Ishikawa (cell line): Measurements from ENCODE around the gene TXN.

Source experiments
- CEBPB ChIP-seq: IDR thresholded peaks from 2 replicates; pipeline ENCODE4 v1.6.1; 2012
- CREB1 ChIP-seq: IDR thresholded peaks from 2 replicates; pipeline ENCODE4 v1.6.1; 2012; ENCODE audit warnings: low read depth
- EGR1 ChIP-seq: IDR thresholded peaks from 2 replicates; pipeline ENCODE4 v1.6.1; 2012
- EP300 ChIP-seq: IDR thresholded peaks from 2 replicates; pipeline ENCODE4 v1.6.1; 2012; ENCODE audit warnings: borderline replicate concordance
- FOXM1 ChIP-seq: IDR thresholded peaks from 2 replicates; pipeline ENCODE4 v1.6.1; 2012; ENCODE audit warnings: low read depth, borderline replicate concordance
- NFIC ChIP-seq: IDR thresholded peaks from 2 replicates; pipeline ENCODE4 v1.6.1; 2012
- RAD21 ChIP-seq: IDR thresholded peaks from 2 replicates; pipeline ENCODE4 v1.6.1; 2012; ENCODE audit warnings: low read depth
- TAF1 ChIP-seq: IDR thresholded peaks from 2 replicates; pipeline ENCODE4 v1.6.1; 2012; ENCODE audit warnings: low read depth, mild to moderate bottlenecking
- TCF12 ChIP-seq: IDR thresholded peaks from 2 replicates; pipeline ENCODE4 v1.6.1; 2012; ENCODE audit warnings: low read depth
- TEAD4 ChIP-seq: IDR thresholded peaks from 2 replicates; pipeline ENCODE4 v1.6.1; 2012
- YY1 ChIP-seq: IDR thresholded peaks from 2 replicates; pipeline ENCODE4 v1.6.1; 2012; ENCODE audit warnings: low read depth
- ZBTB7A ChIP-seq: IDR thresholded peaks from 2 replicates; pipeline ENCODE4 v1.6.1; 2012; ENCODE audit warnings: low read depth
- TF ChIP-seq, protein P1 (sequence below): IDR thresholded peaks from 2 replicates; pipeline ENCODE4 v1.6.1; 2012
- TF ChIP-seq, protein P2 (sequence below): IDR thresholded peaks from 2 replicates; pipeline ENCODE4 v1.6.1; 2012; ENCODE audit warnings: low read depth, mild to moderate bottlenecking

Gene TXN

GRCh38 chr9:110197330-110198187 lies 58.7 kb downstream of the TXN start:
- TF ChIP-seq TAF1 = no peak
- TF ChIP-seq TEAD4 = no peak
- TF ChIP-seq, protein P1, sequence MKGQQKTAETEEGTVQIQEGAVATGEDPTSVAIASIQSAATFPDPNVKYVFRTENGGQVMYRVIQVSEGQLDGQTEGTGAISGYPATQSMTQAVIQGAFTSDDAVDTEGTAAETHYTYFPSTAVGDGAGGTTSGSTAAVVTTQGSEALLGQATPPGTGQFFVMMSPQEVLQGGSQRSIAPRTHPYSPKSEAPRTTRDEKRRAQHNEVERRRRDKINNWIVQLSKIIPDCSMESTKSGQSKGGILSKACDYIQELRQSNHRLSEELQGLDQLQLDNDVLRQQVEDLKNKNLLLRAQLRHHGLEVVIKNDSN = no peak
- TF ChIP-seq, protein P2, sequence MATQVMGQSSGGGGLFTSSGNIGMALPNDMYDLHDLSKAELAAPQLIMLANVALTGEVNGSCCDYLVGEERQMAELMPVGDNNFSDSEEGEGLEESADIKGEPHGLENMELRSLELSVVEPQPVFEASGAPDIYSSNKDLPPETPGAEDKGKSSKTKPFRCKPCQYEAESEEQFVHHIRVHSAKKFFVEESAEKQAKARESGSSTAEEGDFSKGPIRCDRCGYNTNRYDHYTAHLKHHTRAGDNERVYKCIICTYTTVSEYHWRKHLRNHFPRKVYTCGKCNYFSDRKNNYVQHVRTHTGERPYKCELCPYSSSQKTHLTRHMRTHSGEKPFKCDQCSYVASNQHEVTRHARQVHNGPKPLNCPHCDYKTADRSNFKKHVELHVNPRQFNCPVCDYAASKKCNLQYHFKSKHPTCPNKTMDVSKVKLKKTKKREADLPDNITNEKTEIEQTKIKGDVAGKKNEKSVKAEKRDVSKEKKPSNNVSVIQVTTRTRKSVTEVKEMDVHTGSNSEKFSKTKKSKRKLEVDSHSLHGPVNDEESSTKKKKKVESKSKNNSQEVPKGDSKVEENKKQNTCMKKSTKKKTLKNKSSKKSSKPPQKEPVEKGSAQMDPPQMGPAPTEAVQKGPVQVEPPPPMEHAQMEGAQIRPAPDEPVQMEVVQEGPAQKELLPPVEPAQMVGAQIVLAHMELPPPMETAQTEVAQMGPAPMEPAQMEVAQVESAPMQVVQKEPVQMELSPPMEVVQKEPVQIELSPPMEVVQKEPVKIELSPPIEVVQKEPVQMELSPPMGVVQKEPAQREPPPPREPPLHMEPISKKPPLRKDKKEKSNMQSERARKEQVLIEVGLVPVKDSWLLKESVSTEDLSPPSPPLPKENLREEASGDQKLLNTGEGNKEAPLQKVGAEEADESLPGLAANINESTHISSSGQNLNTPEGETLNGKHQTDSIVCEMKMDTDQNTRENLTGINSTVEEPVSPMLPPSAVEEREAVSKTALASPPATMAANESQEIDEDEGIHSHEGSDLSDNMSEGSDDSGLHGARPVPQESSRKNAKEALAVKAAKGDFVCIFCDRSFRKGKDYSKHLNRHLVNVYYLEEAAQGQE = no peak
- TF ChIP-seq ZBTB7A = no peak
- TF ChIP-seq NFIC = no peak
- no peak for TF ChIP-seq EGR1
- TF ChIP-seq EP300 = no peak
- no peak for TF ChIP-seq CREB1
- TF ChIP-seq YY1 = no peak
- TF ChIP-seq CEBPB = no peak
- TF ChIP-seq RAD21 = no peak
- no peak for TF ChIP-seq TCF12
- no peak for TF ChIP-seq FOXM1
